Panc1 (cell line): ENCODE data around the gene RAB10. TPM values are rescaled to one million over a fixed set of nuclear protein-coding genes. Genes with fewer than 3 reads are reported as not detected.

Experiments
- ATAC-seq: fragments of 200-7000 bp; cut with Tn5 transposase; 2 replicates; pipeline ENCODE4 v1.9.1; 2020; ENCODE audit warnings: mild to moderate bottlenecking, moderate library complexity
- BruUV-seq: library from RNA; stranded (reverse); fragments of 400-500 nt; replicated peaks from 2 replicates; lab custom pipeline; 2021; lab: Mats Ljungman, UMichigan
- CTCF ChIA-PET: fragments of 300-600 bp; sonication (Branson Sonifier 250); formaldehyde crosslinking; loops from one replicate; lab custom pipeline; 2022; ENCODE audit warnings: antibody characterized with exemption; lab: Charles Lee
- POLR2A ChIA-PET: fragments of 300-600 bp; sonication (Branson Sonifier 250); formaldehyde crosslinking; loops from one replicate; lab custom pipeline; 2022; ENCODE audit warnings: antibody characterized with exemption; lab: Charles Lee
- DNase-seq: peaks from one replicate; pipeline ENCODE4 v3.0.0-alpha.2; 2010; ENCODE audit warnings: low read depth, low spot score
- H3K27ac ChIP-seq: 2 replicates; pipeline ENCODE4 v1.5.1; 2011; ENCODE audit warnings: mild to moderate bottlenecking, low read length, inconsistent platforms
- H3K27me3 ChIP-seq: fragments of 200-500 bp; sonication (Bioruptor generic); 2 replicates; pipeline ENCODE4 v1.6.0; 2014; ENCODE audit warnings: low read length, inconsistent platforms; ENCODE audit not compliant: control insufficient read depth, insufficient read depth
- H3K36me3 ChIP-seq: fragments of 200-500 bp; sonication (Bioruptor generic); 2 replicates; pipeline ENCODE4 v1.5.1; 2014; ENCODE audit warnings: inconsistent platforms, mild to moderate bottlenecking, low read length, moderate library complexity; ENCODE audit not compliant: control insufficient read depth, insufficient read depth
- H3K4me1 ChIP-seq: 2 replicates; pipeline ENCODE4 v1.5.1; 2011; ENCODE audit warnings: inconsistent platforms, mild to moderate bottlenecking, low read length, moderate library complexity; ENCODE audit not compliant: control insufficient read depth, insufficient read depth
- H3K4me3 ChIP-seq, 2 experiments: 2 replicates each; pipeline ENCODE4 v1.5.1; 2011 to 2012; ENCODE audit warnings: low read depth in 2 of 2, low read length in 2 of 2, mild to moderate bottlenecking in 2 of 2, inconsistent platforms in 1 of 2, moderate library complexity in 1 of 2
- H3K9me3 ChIP-seq: fragments of 200-500 bp; sonication (Bioruptor generic); 2 replicates; pipeline ENCODE4 v1.5.1; 2014; ENCODE audit warnings: low read depth, mild to moderate bottlenecking, inconsistent platforms, low read length, moderate library complexity; ENCODE audit not compliant: control insufficient read depth, insufficient read depth
- POLR2AphosphoS5 ChIP-seq: IDR thresholded peaks from 2 replicates; pipeline ENCODE4 v1.6.1; 2012; ENCODE audit warnings: mild to moderate bottlenecking, low read depth, low read length, moderate library complexity
- REST ChIP-seq, 2 experiments: IDR thresholded peaks; 2 replicates each; pipeline ENCODE4 v1.6.1; 2011 to 2012; ENCODE audit warnings: low read depth in 2 of 2, control low read depth in 1 of 2, low read length in 1 of 2, mild to moderate bottlenecking in 1 of 2, moderate library complexity in 1 of 2; ENCODE audit not compliant: insufficient read depth in 1 of 2
- SIN3A ChIP-seq: IDR thresholded peaks from 2 replicates; pipeline ENCODE4 v1.6.1; 2012; ENCODE audit warnings: low read depth, mild to moderate bottlenecking, low read length, moderate library complexity, borderline replicate concordance; ENCODE audit not compliant: insufficient read depth
- TCF7L2 ChIP-seq: IDR thresholded peaks from 2 replicates; pipeline ENCODE4 v1.6.1; 2011; ENCODE audit warnings: mild to moderate bottlenecking, low read depth, low read length, inconsistent platforms
- in situ Hi-C: cut with HindIII; loops from 2 replicates; pipeline ENCODE4 v1.10.0; 2016; ENCODE audit warnings: low sequenced_read_pairs, low pct_unique_long_range_greater_than_20kb
- intact Hi-C: fragments of 100-400 bp; cut with micrococcal nuclease; formaldehyde crosslinking; loops from one replicate; pipeline ENCODE4 v1.10.0; 2022; ENCODE audit not compliant: unreplicated experiment
- total RNA-seq: library from RNA; stranded (reverse); gene quantifications from one replicate; pipeline ENCODE4 v1.2.1, GENCODE V29; 2021; ENCODE audit not compliant: unreplicated experiment
- TF ChIP-seq, protein P1 (sequence below): fragments of 450-650 bp; IDR thresholded peaks from 2 replicates; pipeline ENCODE4 v1.5.1; 2017; ENCODE audit warnings: mild to moderate bottlenecking

Gene RAB10
- total RNA-seq, 1 experiment from 2014 or later, result 208 TPM

DNA sequence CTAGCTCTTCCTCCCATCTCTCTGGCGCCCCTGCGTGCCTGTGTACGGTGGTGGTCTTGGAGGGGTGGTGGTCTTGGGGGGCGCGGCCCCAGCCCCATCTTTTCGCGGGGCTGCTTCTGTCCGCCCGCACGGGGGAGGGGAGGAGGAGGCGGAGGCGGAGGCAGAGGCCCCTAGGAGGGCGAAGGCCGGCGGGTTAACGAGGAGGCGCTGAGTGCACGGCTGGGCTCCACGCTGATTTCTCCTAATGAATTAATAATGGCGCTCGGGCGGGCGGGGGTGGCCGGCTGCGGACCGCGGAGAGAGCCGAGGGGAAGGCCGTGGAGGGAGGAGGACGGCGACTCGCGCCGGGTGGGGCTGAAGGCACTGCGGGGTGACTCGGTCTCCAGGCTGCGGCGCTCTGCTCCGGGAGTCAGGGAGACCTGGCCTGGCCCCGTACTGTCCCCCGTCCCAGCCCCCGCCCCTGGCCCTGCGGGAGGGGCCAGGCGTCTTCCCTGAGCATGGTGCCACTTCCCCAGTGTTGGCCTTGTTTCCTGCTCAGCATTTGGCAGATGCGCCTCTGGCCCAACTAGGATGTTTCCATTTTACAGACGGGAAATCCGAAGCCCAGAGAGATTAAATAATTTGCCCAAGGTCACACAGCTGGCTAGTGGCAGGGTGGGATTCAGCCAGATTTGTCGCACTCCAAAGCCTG lies 145.0 kb downstream of the RAB10 start:
- in situ Hi-C loops (no loop called here), intact Hi-C loops (no loop called here)
- ChIA-PET POLR2A (no interaction called here), CTCF (interaction anchor here (0.6 kb wide), 1 partner anchor 211 kb away, joined by 3 read pairs; no protein-coding TSS in a partner anchor)
- Histone ChIP-seq H3K4me1 (peaks cover 11% of the 10 kb centered on the region), H3K4me3 (peak overlapping the region; percentile 44 to 59), H3K27me3 (no peaks in the 10 kb centered on the region), H3K9me3 (no peaks in the 10 kb centered on the region), H3K36me3 (no peaks in the 10 kb centered on the region), H3K27ac (peak overlapping the region; percentile 39; the same call in 1 of the 2 replicates)
- TF ChIP-seq TCF7L2 (no peak), SIN3A (no peak), REST (IDR thresholded peaks at IDR 0.05; ENCODE audit: insufficient read depth in 1 of 2, low read depth in 2 of 2, low read length in 1 of 2) (no peak), POLR2AphosphoS5 (no peak)
- TF ChIP-seq, protein P1, sequence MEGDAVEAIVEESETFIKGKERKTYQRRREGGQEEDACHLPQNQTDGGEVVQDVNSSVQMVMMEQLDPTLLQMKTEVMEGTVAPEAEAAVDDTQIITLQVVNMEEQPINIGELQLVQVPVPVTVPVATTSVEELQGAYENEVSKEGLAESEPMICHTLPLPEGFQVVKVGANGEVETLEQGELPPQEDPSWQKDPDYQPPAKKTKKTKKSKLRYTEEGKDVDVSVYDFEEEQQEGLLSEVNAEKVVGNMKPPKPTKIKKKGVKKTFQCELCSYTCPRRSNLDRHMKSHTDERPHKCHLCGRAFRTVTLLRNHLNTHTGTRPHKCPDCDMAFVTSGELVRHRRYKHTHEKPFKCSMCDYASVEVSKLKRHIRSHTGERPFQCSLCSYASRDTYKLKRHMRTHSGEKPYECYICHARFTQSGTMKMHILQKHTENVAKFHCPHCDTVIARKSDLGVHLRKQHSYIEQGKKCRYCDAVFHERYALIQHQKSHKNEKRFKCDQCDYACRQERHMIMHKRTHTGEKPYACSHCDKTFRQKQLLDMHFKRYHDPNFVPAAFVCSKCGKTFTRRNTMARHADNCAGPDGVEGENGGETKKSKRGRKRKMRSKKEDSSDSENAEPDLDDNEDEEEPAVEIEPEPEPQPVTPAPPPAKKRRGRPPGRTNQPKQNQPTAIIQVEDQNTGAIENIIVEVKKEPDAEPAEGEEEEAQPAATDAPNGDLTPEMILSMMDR, result no peak
- BruUV-seq, result no TSS peak
- ATAC-seq (peak; percentile 78), DNase-seq (no peak)

DNA sequence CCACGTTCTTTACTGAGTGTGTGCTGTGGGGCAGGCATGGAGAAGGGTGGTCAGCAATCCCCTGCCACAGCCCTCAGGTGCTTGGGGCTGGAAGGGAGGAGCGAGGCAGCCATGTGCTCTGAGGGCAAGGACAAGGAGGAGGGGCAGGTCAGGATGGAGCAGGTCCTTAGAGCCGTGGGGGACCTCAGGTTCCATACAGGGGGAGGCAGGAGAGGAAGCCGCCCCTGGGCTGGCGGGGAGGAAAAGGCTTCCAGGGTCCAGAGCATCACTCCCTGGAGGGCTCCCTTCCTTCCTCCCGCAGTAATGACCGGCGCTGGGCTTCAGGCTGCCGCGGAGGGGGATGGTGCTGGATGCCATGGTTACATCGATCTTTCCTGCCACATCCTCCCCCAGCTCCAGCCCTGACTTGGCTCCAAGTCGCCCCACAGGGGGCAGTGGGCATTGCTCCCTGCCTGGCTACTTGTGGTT lies 145.6 kb downstream of the RAB10 start:
- CTCF ChIA-PET, result interaction anchor here (0.6 kb wide), 1 partner anchor 212 kb away, joined by 3 read pairs; no protein-coding TSS in a partner anchor
- ATAC-seq (no peak; the same call in 1 of the 2 replicates), DNase-seq (no peak)
- POLR2A ChIA-PET, result no interaction called here
- no TSS peak for BruUV-seq
- peak overlapping the region; percentile 44 to 59 for H3K4me3 ChIP-seq
- TF ChIP-seq SIN3A, result no peak
- no peak for TF ChIP-seq TCF7L2
- TF ChIP-seq REST (IDR thresholded peaks at IDR 0.05; ENCODE audit: insufficient read depth in 1 of 2, low read depth in 2 of 2, low read length in 1 of 2), result no peak
- TF ChIP-seq, protein P1, result no peak
- TF ChIP-seq POLR2AphosphoS5, result no peak
- H3K27ac ChIP-seq, result peak overlapping the region; percentile 39; the same call in 1 of the 2 replicates
- H3K36me3 ChIP-seq, result no peaks in the 10 kb centered on the region
- H3K4me1 ChIP-seq, result peaks cover 11% of the 10 kb centered on the region
- in situ Hi-C loops, result no loop called here
- H3K9me3 ChIP-seq, result no peaks in the 10 kb centered on the region
- intact Hi-C loops, result no loop called here
- no peaks in the 10 kb centered on the region for H3K27me3 ChIP-seq
